Measurements from ENCODE around the gene SGK2. TPM values are rescaled to one million over a fixed set of nuclear protein-coding genes. Genes with fewer than 3 reads are reported as not detected.

Gene SGK2
- total and polyA plus RNA-seq, 9 of the 15 experiments (the other 6 are each of a cell fraction or from before 2014, with no cell fraction given), result 0.07 to 0.31 (median 0.15) TPM; not detected in 2

DNA sequence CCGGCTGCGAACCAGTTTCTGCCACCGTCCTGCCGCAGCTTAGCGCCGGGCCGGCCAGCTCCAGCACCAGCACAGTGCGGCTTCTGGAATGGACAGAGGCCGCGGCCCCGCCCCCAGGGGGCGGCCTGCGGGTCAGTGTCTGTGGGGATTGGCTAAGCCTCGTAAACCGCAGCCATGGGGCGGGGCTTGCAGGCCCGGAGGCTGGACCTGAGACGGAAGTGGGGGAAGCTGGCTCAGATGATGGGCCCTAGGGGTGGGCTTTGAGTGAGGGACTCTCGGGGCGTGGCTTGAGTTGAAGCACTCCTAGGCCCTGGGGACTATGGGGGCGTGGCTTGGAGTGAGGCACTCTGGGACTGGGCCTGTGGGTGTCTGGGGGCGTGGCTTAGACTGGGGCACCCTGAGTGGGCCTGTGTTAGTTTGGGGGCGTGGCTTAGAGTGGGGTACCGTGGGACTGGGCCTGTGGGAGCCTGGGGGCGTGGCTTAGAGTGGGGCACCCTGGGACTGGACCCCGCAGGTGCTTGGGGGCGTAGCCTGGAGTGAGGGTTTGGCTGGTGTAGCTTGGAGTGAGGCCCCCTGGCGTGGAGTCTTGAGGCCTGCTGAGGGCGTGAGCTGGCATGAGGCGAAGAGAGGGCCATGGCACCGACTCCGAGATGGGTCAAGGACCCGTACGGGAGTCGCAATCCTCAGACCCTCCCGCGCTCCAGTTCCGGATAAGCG is 44.7 kb upstream of the SGK2 start (continued):
- TF ChIP-seq ZNF445 (CRISPR knock-in tag; IDR thresholded peaks at IDR 0.05; ENCODE audit: low read depth) (no peak), ZNF274 (IDR thresholded peaks at IDR 0.05; ENCODE audit: borderline replicate concordance, low read depth, low read length) (no peak), ZNF232 (CRISPR knock-in tag; IDR thresholded peaks at IDR 0.05) (no peak), GTF2E2 (tag; IDR thresholded peaks at IDR 0.05) (no peak), EP400 (IDR thresholded peaks at IDR 0.05) (peak; percentile 36; the same call in 1 of the 2 replicates), NCOA4 (IDR thresholded peaks at IDR 0.05; ENCODE audit: partially characterized antibody) (no peak), CAMTA2 (CRISPR knock-in tag; conservative IDR thresholded peaks at IDR 0.05) (no peak), TGIF2 (CRISPR knock-in tag; IDR thresholded peaks at IDR 0.05) (no peak), MTA1 (IDR thresholded peaks at IDR 0.05; ENCODE audit: borderline replicate concordance) (no peak), HDAC2 (IDR thresholded peaks at IDR 0.05) (0 out of 2 replicates have a peak, but pooled peaks have one; percentile 19), ZNF253 (CRISPR knock-in tag; conservative IDR thresholded peaks at IDR 0.05) (no peak), ZNF41 (CRISPR knock-in tag; conservative IDR thresholded peaks at IDR 0.05) (no peak), ZSCAN29 (IDR thresholded peaks at IDR 0.05) (no peak), MXI1 (IDR thresholded peaks at IDR 0.05; ENCODE audit: low read depth, low read length) (no peak), HNRNPK (IDR thresholded peaks at IDR 0.05; ENCODE audit: low read depth, low read length, poor library complexity, severe bottlenecking) (no peak), MAZ (CRISPR knock-in tag; conservative IDR thresholded peaks at IDR 0.05 in 1 of 2, IDR thresholded peaks at IDR 0.05 in 1 of 2) (peak in 1 of 2 experiments; percentile 26; a peak in 1 of 4 replicates), NFE2L1 (tag; IDR thresholded peaks at IDR 0.05; ENCODE audit: borderline replicate concordance, low read depth) (no peak), SAFB (IDR thresholded peaks at IDR 0.05; ENCODE audit: borderline replicate concordance, low read depth, low read length) (peak; percentile 51; the same call in 1 of the 2 replicates), NFATC3 (IDR thresholded peaks at IDR 0.05) (no peak), GABPB1 (CRISPR knock-in tag; IDR thresholded peaks at IDR 0.05) (peak; percentile 43), CBX3 (IDR thresholded peaks at IDR 0.05; ENCODE audit: borderline replicate concordance in 1 of 2, low read length in 2 of 2) (no peak)
- TF ChIP-seq, protein P1, sequence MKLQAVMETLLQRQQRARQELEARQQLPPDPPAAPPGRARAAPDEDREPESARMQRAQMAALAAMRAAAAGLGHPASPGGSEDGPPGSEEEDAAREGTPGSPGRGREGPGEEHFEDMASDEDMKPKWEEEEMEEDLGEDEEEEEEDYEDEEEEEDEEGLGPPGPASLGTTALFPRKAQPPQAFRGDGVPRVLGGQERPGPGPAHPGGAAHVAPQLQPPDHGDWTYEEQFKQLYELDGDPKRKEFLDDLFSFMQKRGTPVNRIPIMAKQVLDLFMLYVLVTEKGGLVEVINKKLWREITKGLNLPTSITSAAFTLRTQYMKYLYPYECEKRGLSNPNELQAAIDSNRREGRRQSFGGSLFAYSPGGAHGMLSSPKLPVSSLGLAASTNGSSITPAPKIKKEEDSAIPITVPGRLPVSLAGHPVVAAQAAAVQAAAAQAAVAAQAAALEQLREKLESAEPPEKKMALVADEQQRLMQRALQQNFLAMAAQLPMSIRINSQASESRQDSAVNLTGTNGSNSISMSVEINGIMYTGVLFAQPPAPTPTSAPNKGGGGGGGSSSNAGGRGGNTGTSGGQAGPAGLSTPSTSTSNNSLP (IDR thresholded peaks at IDR 0.05; ENCODE audit: borderline replicate concordance, low read depth, low read length), result no peak
- TF ChIP-seq, protein P2, sequence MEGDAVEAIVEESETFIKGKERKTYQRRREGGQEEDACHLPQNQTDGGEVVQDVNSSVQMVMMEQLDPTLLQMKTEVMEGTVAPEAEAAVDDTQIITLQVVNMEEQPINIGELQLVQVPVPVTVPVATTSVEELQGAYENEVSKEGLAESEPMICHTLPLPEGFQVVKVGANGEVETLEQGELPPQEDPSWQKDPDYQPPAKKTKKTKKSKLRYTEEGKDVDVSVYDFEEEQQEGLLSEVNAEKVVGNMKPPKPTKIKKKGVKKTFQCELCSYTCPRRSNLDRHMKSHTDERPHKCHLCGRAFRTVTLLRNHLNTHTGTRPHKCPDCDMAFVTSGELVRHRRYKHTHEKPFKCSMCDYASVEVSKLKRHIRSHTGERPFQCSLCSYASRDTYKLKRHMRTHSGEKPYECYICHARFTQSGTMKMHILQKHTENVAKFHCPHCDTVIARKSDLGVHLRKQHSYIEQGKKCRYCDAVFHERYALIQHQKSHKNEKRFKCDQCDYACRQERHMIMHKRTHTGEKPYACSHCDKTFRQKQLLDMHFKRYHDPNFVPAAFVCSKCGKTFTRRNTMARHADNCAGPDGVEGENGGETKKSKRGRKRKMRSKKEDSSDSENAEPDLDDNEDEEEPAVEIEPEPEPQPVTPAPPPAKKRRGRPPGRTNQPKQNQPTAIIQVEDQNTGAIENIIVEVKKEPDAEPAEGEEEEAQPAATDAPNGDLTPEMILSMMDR (IDR thresholded peaks at IDR 0.05 in 2 of 3, conservative IDR thresholded peaks at IDR 0.05 in 1 of 3; ENCODE audit: insufficient read depth in 2 of 3, low read depth in 1 of 3, low read length in 3 of 3), result peak in 2 of 3 experiments; percentile 20; a peak in 3 of 6 replicates
- TF ChIP-seq, protein P3, sequence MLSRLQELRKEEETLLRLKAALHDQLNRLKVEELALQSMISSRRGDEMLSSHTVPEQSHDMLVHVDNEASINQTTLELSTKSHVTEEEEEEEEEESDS (CRISPR knock-in tag; IDR thresholded peaks at IDR 0.05), result no peak

All from K562 (cell line).